OCI-LY3 (cell line): ENCODE measurements around the gene COL4A2.

Experiments used
- CTCF ChIP-seq: fragments of 200-600, 300-600 bp; sonication (generic); IDR thresholded peaks from 2 replicates; pipeline ENCODE4 v1.5.1; 2014; ENCODE audit warnings: antibody characterized with exemption, low read length, low read depth
- EZH2phosphoT487 ChIP-seq: fragments of 200-600 bp; shearing (Covaris generic); IDR thresholded peaks from 2 replicates; pipeline ENCODE4 v1.6.1; 2018; ENCODE audit warnings: antibody characterized with exemption, mixed run types, low read depth

DNA sequence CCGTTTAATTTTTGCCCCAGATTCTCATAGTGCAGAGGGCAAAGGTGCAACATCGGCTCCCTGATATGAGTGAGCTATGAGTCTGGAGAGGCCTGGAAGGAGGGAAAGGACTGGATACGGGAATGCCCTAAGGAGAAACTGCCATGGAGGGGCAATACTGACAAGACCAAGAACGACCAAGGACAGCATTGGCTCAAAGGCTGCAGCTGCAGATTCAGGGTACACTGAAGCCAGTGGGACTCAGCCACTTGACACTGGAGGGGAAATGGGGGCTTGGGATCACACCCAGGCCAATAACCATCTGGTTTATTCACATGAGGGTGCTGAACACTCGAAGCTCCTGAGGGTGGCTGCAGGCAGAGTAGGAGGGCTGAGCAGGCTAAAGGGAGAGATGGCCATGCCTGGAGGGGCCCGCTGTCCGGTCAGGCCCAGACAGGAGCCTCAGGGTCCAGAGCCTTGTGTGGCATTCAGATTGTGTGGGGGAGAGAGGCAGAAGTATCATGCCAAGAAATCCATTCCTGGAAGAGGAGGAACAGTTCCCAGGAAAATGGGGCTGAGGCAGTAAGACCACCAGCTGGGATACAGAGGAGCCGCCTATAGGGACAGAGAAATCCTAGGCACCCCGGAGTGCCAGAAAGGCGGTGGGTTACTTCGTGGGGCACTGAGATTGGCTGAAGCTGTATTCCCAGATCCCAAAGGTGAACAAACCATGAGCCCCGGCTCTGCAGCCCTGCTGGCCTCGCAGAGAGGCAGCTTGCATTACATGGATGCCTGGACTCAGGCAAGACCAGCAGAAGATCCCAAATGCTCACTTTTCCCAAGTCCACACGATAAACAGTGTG, 20.9 kb upstream of the COL4A2 start:
- TF ChIP-seq CTCF (no peak), EZH2phosphoT487 (no peak)
